DND-41 (cell line): ENCODE data around the gene MEOX2.

Experiments
- ATAC-seq: fragments of 200-7000 bp; cut with Tn5 transposase; 3 replicates; pipeline ENCODE4 v1.9.1; 2021; ENCODE audit warnings: low read depth; ENCODE audit not compliant: insufficient read depth
- DNase-seq: peaks from one replicate; pipeline ENCODE4 v3.0.0-alpha.2; 2020
- H2AFZ ChIP-seq: 2 replicates; pipeline ENCODE4 v1.6.0; 2012; ENCODE audit warnings: low read depth, low read length
- H3K27ac ChIP-seq: 2 replicates; pipeline ENCODE4 v1.5.1; 2012; ENCODE audit warnings: low read length, inconsistent platforms
- H3K27me3 ChIP-seq: fragments of 200-600 bp; sonication (generic); 2 replicates; pipeline ENCODE4 v1.6.0; 2012; ENCODE audit warnings: low read length, mild to moderate bottlenecking, inconsistent platforms; ENCODE audit not compliant: insufficient read depth, poor library complexity
- H3K36me3 ChIP-seq: 2 replicates; pipeline ENCODE4 v1.5.1; 2012; ENCODE audit warnings: low read length, inconsistent platforms; ENCODE audit not compliant: insufficient read depth
- H3K4me1 ChIP-seq: 2 replicates; pipeline ENCODE4 v1.5.1; 2012; ENCODE audit warnings: mild to moderate bottlenecking, low read length; ENCODE audit not compliant: insufficient read depth
- H3K4me2 ChIP-seq: 2 replicates; pipeline ENCODE4 v1.6.0; 2012; ENCODE audit warnings: mild to moderate bottlenecking, moderate library complexity, low read length, inconsistent platforms; ENCODE audit not compliant: insufficient read depth
- H3K4me3 ChIP-seq, 2 experiments: fragments of 200-600 bp in 1 of 2; shearing (Covaris generic) in 1 of 2; 2 replicates each; pipeline ENCODE4 v1.5.1; 2012 to 2016; ENCODE audit warnings: inconsistent platforms in 2 of 2, low read length in 2 of 2, mild to moderate bottlenecking in 2 of 2, low read depth in 1 of 2, moderate library complexity in 1 of 2
- H3K79me2 ChIP-seq: 2 replicates; pipeline ENCODE4 v1.6.0; 2012; ENCODE audit warnings: low read length, inconsistent platforms; ENCODE audit not compliant: insufficient read depth
- H3K9ac ChIP-seq: 2 replicates; pipeline ENCODE4 v1.6.0; 2012; ENCODE audit warnings: low read depth, mild to moderate bottlenecking, inconsistent platforms, low read length, moderate library complexity
- H3K9me3 ChIP-seq: 2 replicates; pipeline ENCODE4 v1.5.1; 2012; ENCODE audit warnings: low read length, moderate library complexity, mild to moderate bottlenecking, inconsistent platforms; ENCODE audit not compliant: insufficient read depth, severe bottlenecking
- H4K20me1 ChIP-seq: 2 replicates; pipeline ENCODE4 v1.6.0; 2012; ENCODE audit warnings: low read length; ENCODE audit not compliant: insufficient read depth
- CTCF ChIP-seq: IDR thresholded peaks from 2 replicates; pipeline ENCODE4 v1.5.1; 2012; ENCODE audit warnings: borderline replicate concordance, low read length, moderate library complexity, mild to moderate bottlenecking; ENCODE audit not compliant: poor library complexity, severe bottlenecking; ENCODE audit errors: extremely low read depth
- EZH2 ChIP-seq: IDR thresholded peaks from 3 replicates; pipeline ENCODE4 v1.6.1; 2012; ENCODE audit warnings: borderline replicate concordance, low read depth, mild to moderate bottlenecking, moderate library complexity, low read length, inconsistent platforms; ENCODE audit not compliant: severe bottlenecking

The MEOX2 gene

DNA sequence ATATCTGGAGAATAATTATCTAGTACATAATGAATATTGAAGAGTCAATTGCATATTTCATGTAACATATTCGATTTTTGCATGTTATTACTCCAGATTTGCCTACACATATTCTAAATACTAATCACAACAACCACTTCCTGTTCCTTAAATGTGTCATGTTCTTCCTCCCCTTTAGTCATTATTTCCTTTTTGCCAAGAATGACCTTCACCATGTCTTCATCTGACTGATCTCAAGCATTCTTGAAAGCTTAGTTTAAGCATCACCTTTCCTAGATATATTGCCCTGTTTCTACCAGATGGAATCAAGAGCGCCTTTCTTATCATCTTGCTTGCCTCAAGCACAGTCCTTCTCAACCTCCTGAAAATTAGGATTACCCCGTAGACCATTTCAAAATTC, 23.5 kb upstream of the MEOX2 start:
- DNase-seq (no peak), ATAC-seq (no peak)
- H3K36me3 ChIP-seq = no peaks in the 10 kb centered on the region
- no peak overlapping the region for H3K4me3 ChIP-seq
- no peaks in the 10 kb centered on the region for H3K79me2 ChIP-seq
- TF ChIP-seq EZH2 = no peak
- no peak for TF ChIP-seq CTCF
- H2AFZ ChIP-seq = no peak overlapping the region
- no peaks in the 10 kb centered on the region for H3K27me3 ChIP-seq
- no peaks in the 10 kb centered on the region for H3K4me1 ChIP-seq
- H3K9ac ChIP-seq = no peak overlapping the region
- no peak overlapping the region for H3K27ac ChIP-seq
- no peaks in the 10 kb centered on the region for H4K20me1 ChIP-seq
- no peak overlapping the region for H3K4me2 ChIP-seq
- no peaks in the 10 kb centered on the region for H3K9me3 ChIP-seq

DNA sequence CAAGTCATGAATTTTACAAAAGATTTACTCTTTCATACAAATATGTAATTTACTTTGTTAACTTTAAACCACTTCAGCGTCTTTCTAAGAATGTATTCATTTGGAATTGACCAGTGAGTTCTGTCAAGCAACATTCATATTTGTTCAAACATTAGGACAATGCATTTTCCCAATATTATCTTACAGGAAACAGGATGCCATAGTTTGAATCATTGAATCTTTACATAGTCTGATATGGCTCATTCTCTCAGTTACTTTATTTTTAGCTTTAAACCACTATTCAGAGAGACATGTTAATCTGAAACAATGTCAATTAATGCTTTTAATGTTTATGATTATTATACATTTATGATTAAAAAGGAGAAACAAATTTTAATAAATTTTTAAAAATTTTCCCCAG, 21.1 kb upstream of the MEOX2 start:
- ATAC-seq = no peak
- no peaks in the 10 kb centered on the region for H3K36me3 ChIP-seq
- no peaks in the 10 kb centered on the region for H3K4me1 ChIP-seq
- DNase-seq = no peak
- no peak overlapping the region for H3K27ac ChIP-seq
- H3K9ac ChIP-seq = no peak overlapping the region
- H3K9me3 ChIP-seq = no peaks in the 10 kb centered on the region
- TF ChIP-seq EZH2 (no peak), CTCF (no peak)
- no peaks in the 10 kb centered on the region for H3K27me3 ChIP-seq
- no peak overlapping the region for H3K4me2 ChIP-seq
- no peak overlapping the region for H3K4me3 ChIP-seq
- H2AFZ ChIP-seq = no peak overlapping the region
- no peaks in the 10 kb centered on the region for H3K79me2 ChIP-seq
- H4K20me1 ChIP-seq = no peaks in the 10 kb centered on the region

GRCh38 chr7:15703732-15704131, 17.2 kb upstream of the MEOX2 start:
- DNase-seq (no peak), ATAC-seq (no peak)
- H3K9me3 ChIP-seq = no peaks in the 10 kb centered on the region
- no peak overlapping the region for H3K9ac ChIP-seq
- H3K36me3 ChIP-seq = no peaks in the 10 kb centered on the region
- no peaks in the 10 kb centered on the region for H3K4me1 ChIP-seq
- H3K4me3 ChIP-seq = no peak overlapping the region
- no peaks in the 10 kb centered on the region for H3K27me3 ChIP-seq
- H3K27ac ChIP-seq = no peak overlapping the region
- TF ChIP-seq CTCF (no peak), EZH2 (no peak)
- H3K79me2 ChIP-seq = no peaks in the 10 kb centered on the region
- no peak overlapping the region for H3K4me2 ChIP-seq
- H2AFZ ChIP-seq = no peak overlapping the region
- no peaks in the 10 kb centered on the region for H4K20me1 ChIP-seq

DNA sequence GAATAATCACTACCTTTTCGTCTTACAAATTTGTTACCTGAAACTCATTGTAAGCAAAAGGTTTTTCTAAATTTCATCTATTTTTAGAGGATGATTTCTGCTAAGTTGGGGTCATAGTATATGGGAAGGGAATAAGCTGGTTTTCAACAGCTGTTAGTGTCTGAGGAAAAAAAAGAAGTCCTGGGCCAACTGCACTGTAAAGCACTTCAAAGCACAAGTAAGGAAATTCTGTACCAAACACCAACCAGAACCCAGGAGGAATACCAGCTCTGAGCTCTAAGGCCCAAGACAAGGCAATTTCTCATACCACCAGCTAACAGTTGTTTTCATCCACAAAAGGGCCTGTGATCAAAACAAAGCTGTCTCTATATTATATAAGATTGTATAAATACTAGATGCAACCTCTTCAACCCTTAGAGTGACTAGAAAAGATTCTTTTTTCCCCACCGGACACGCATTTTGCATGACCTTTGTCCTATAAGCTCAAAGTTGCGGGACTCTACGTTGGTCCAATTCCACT, 6.1 kb upstream of the MEOX2 start:
- Histone ChIP-seq H3K9me3 (no peaks in the 10 kb centered on the region), H3K79me2 (no peaks in the 10 kb centered on the region), H3K4me3 (no peak overlapping the region), H3K4me2 (no peak overlapping the region), H3K27me3 (no peaks in the 10 kb centered on the region), H3K9ac (no peak overlapping the region), H2AFZ (no peak overlapping the region), H4K20me1 (no peaks in the 10 kb centered on the region), H3K4me1 (no peaks in the 10 kb centered on the region), H3K36me3 (no peaks in the 10 kb centered on the region), H3K27ac (no peak overlapping the region)
- ATAC-seq = no peak
- TF ChIP-seq EZH2 = no peak
- TF ChIP-seq CTCF = no peak
- no peak for DNase-seq
